ENCODE measurements around the gene CBX8. TPM values are rescaled to one million over a fixed set of nuclear protein-coding genes. Genes with fewer than 3 reads are reported as not detected.
A peak's percentile ranks its signal among the peaks of the same experiment; 100 is the strongest.

CBX8 gene
- total and polyA plus RNA-seq, 2 of the 13 experiments (the other 11 are each of a cell fraction or from before 2014, with no cell fraction given) = 0.34 to 12.6 TPM

GRCh38 chr17:79840269-79840988 is 43.6 kb upstream of the CBX8 start (continued):
- TF ChIP-seq ZNF292 (CRISPR knock-in tag; IDR thresholded peaks at IDR 0.05; ENCODE audit: borderline replicate concordance, low read depth) = no peak
- TF ChIP-seq PHF5A (CRISPR knock-in tag; IDR thresholded peaks at IDR 0.05; ENCODE audit: low read depth, unreplicated experiment) = no peak
- TF ChIP-seq ZHX1 (CRISPR knock-in tag; IDR thresholded peaks at IDR 0.05; ENCODE audit: low read depth) = peak; percentile 74; the same call in 1 of the 2 replicates
- no peak for TF ChIP-seq SOX5 (CRISPR knock-in tag; IDR thresholded peaks at IDR 0.05; ENCODE audit: borderline replicate concordance)
- no peak for TF ChIP-seq HMG20A (CRISPR knock-in tag; IDR thresholded peaks at IDR 0.05; ENCODE audit: borderline replicate concordance)
- TF ChIP-seq ISL2 (CRISPR knock-in tag; IDR thresholded peaks at IDR 0.05) = no peak
- TF ChIP-seq ZNF780A (CRISPR knock-in tag; IDR thresholded peaks at IDR 0.05) = no peak
- no peak for TF ChIP-seq ARID3A (IDR thresholded peaks at IDR 0.05; ENCODE audit: low read depth, low read length)
- TF ChIP-seq ATF1 (CRISPR knock-in tag; IDR thresholded peaks at IDR 0.05) = no peak
- TF ChIP-seq SYNCRIP (IDR thresholded peaks at IDR 0.05; ENCODE audit: insufficient read depth, low read depth, low read length) = no peak
- no peak for TF ChIP-seq ZNF232 (CRISPR knock-in tag; IDR thresholded peaks at IDR 0.05; ENCODE audit: borderline replicate concordance)
- TF ChIP-seq ZBTB38 (CRISPR knock-in tag; IDR thresholded peaks at IDR 0.05) = peak; percentile 42
- TF ChIP-seq POLR2AphosphoS2 (IDR thresholded peaks at IDR 0.05; ENCODE audit: low read depth, low read length) = no peak
- TF ChIP-seq AGO2 (optimal IDR thresholded peaks at IDR 0.05; ENCODE audit: low read depth, low read length) = no peak
- TF ChIP-seq ZBTB4 (CRISPR knock-in tag; IDR thresholded peaks at IDR 0.05; ENCODE audit: borderline replicate concordance) = no peak
- TF ChIP-seq ZNF329 (CRISPR knock-in tag; IDR thresholded peaks at IDR 0.05; ENCODE audit: low read depth) = 0 out of 2 replicates have a peak, but pooled peaks have one; percentile 11

All from HepG2 (cell line).